Panc1 (cell line): Measurements from ENCODE around the gene EPHB2. TPM values are rescaled to one million over a fixed set of nuclear protein-coding genes. Genes with fewer than 3 reads are reported as not detected.

Source experiments
- ATAC-seq: fragments of 200-7000 bp; cut with Tn5 transposase; 2 replicates; pipeline ENCODE4 v1.9.1; 2020; ENCODE audit warnings: mild to moderate bottlenecking, moderate library complexity
- BruUV-seq: library from RNA; stranded (reverse); fragments of 400-500 nt; replicated peaks from 2 replicates; lab custom pipeline; 2021; lab: Mats Ljungman, UMichigan
- CTCF ChIA-PET: fragments of 300-600 bp; sonication (Branson Sonifier 250); formaldehyde crosslinking; loops from one replicate; lab custom pipeline; 2022; ENCODE audit warnings: antibody characterized with exemption; lab: Charles Lee
- POLR2A ChIA-PET: fragments of 300-600 bp; sonication (Branson Sonifier 250); formaldehyde crosslinking; loops from one replicate; lab custom pipeline; 2022; ENCODE audit warnings: antibody characterized with exemption; lab: Charles Lee
- DNase-seq: peaks from one replicate; pipeline ENCODE4 v3.0.0-alpha.2; 2010; ENCODE audit warnings: low read depth, low spot score
- H3K27ac ChIP-seq: 2 replicates; pipeline ENCODE4 v1.5.1; 2011; ENCODE audit warnings: mild to moderate bottlenecking, low read length, inconsistent platforms
- H3K27me3 ChIP-seq: fragments of 200-500 bp; sonication (Bioruptor generic); 2 replicates; pipeline ENCODE4 v1.6.0; 2014; ENCODE audit warnings: low read length, inconsistent platforms; ENCODE audit not compliant: control insufficient read depth, insufficient read depth
- H3K36me3 ChIP-seq: fragments of 200-500 bp; sonication (Bioruptor generic); 2 replicates; pipeline ENCODE4 v1.5.1; 2014; ENCODE audit warnings: inconsistent platforms, mild to moderate bottlenecking, low read length, moderate library complexity; ENCODE audit not compliant: control insufficient read depth, insufficient read depth
- H3K4me1 ChIP-seq: 2 replicates; pipeline ENCODE4 v1.5.1; 2011; ENCODE audit warnings: inconsistent platforms, mild to moderate bottlenecking, low read length, moderate library complexity; ENCODE audit not compliant: control insufficient read depth, insufficient read depth
- H3K4me3 ChIP-seq, 2 experiments: 2 replicates each; pipeline ENCODE4 v1.5.1; 2011 to 2012; ENCODE audit warnings: low read depth in 2 of 2, low read length in 2 of 2, mild to moderate bottlenecking in 2 of 2, inconsistent platforms in 1 of 2, moderate library complexity in 1 of 2
- H3K9me3 ChIP-seq: fragments of 200-500 bp; sonication (Bioruptor generic); 2 replicates; pipeline ENCODE4 v1.5.1; 2014; ENCODE audit warnings: low read depth, mild to moderate bottlenecking, inconsistent platforms, low read length, moderate library complexity; ENCODE audit not compliant: control insufficient read depth, insufficient read depth
- CTCF ChIP-seq: fragments of 450-650 bp; IDR thresholded peaks from 2 replicates; pipeline ENCODE4 v1.5.1; 2017; ENCODE audit warnings: mild to moderate bottlenecking
- POLR2AphosphoS5 ChIP-seq: IDR thresholded peaks from 2 replicates; pipeline ENCODE4 v1.6.1; 2012; ENCODE audit warnings: mild to moderate bottlenecking, low read depth, low read length, moderate library complexity
- REST ChIP-seq, 2 experiments: IDR thresholded peaks; 2 replicates each; pipeline ENCODE4 v1.6.1; 2011 to 2012; ENCODE audit warnings: low read depth in 2 of 2, control low read depth in 1 of 2, low read length in 1 of 2, mild to moderate bottlenecking in 1 of 2, moderate library complexity in 1 of 2; ENCODE audit not compliant: insufficient read depth in 1 of 2
- SIN3A ChIP-seq: IDR thresholded peaks from 2 replicates; pipeline ENCODE4 v1.6.1; 2012; ENCODE audit warnings: low read depth, mild to moderate bottlenecking, low read length, moderate library complexity, borderline replicate concordance; ENCODE audit not compliant: insufficient read depth
- TCF7L2 ChIP-seq: IDR thresholded peaks from 2 replicates; pipeline ENCODE4 v1.6.1; 2011; ENCODE audit warnings: mild to moderate bottlenecking, low read depth, low read length, inconsistent platforms
- in situ Hi-C: cut with HindIII; loops from 2 replicates; pipeline ENCODE4 v1.10.0; 2016; ENCODE audit warnings: low sequenced_read_pairs, low pct_unique_long_range_greater_than_20kb
- intact Hi-C: fragments of 100-400 bp; cut with micrococcal nuclease; formaldehyde crosslinking; loops from one replicate; pipeline ENCODE4 v1.10.0; 2022; ENCODE audit not compliant: unreplicated experiment
- total RNA-seq: library from RNA; stranded (reverse); gene quantifications from one replicate; pipeline ENCODE4 v1.2.1, GENCODE V29; 2021; ENCODE audit not compliant: unreplicated experiment

EPHB2 gene
- total RNA-seq, 1 experiment from 2014 or later: 29.0 TPM

DNA sequence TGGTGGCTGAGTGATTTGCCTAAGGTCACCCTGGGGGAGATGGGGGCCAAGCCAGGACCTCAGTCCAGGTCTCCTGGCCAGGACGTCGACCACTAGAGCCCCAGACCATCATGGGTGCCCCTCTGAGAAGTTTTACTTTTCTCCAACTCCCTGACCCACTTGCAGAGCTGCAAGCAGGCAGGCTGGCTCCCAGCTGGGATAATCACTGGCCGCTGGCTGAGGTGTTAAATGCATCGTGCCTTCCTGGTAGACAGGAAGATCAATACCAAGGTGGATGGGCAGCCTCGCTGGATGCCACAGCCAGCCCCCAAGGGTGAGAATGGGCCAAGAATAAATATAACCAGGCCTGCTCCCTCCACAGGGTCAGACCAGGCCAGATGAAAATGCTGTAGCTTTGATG, 106.2 kb downstream of the EPHB2 start:
- ChIA-PET CTCF (no interaction called here), POLR2A (no interaction called here)
- Histone ChIP-seq H3K4me3 (no peak overlapping the region), H3K4me1 (no peaks in the 10 kb centered on the region), H3K36me3 (no peaks in the 10 kb centered on the region), H3K27me3 (no peaks in the 10 kb centered on the region), H3K9me3 (no peaks in the 10 kb centered on the region), H3K27ac (no peak overlapping the region)
- no TSS peak for BruUV-seq
- in situ Hi-C loops: no loop called here
- no peak for DNase-seq
- TF ChIP-seq SIN3A: no peak
- ATAC-seq: no peak
- intact Hi-C loops: no loop called here

DNA sequence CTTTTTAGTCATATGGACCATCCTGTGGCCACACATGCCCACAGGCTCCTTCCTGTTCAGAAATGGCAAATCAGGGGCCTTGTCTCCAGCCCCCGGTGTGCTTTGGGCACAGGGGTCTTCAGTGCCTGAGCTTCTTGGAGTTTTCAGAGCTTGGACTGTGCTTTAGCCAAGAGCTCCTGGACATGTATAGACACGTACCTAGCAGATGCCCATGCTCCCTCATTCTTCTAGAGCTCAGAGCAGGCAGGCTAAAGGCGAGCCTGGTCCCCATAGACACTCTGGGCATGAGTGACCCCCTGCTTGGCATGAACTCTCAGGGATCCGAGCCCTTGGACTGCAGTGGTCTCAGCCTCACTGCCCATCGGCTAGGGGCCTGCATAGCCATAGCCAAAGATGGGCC, 106.8 kb downstream of the EPHB2 start:
- POLR2A ChIA-PET: no interaction called here
- H3K9me3 ChIP-seq: no peaks in the 10 kb centered on the region
- in situ Hi-C loops (no loop called here), intact Hi-C loops (no loop called here)
- no peaks in the 10 kb centered on the region for H3K4me1 ChIP-seq
- no peaks in the 10 kb centered on the region for H3K36me3 ChIP-seq
- CTCF ChIA-PET: no interaction called here
- DNase-seq: no peak
- H3K4me3 ChIP-seq: no peak overlapping the region
- no peak for ATAC-seq
- BruUV-seq: no TSS peak
- no peak overlapping the region for H3K27ac ChIP-seq
- TF ChIP-seq CTCF (no peak), SIN3A (no peak), REST (IDR thresholded peaks at IDR 0.05; ENCODE audit: insufficient read depth in 1 of 2, low read depth in 2 of 2, low read length in 1 of 2) (no peak), POLR2AphosphoS5 (no peak), TCF7L2 (no peak)
- no peaks in the 10 kb centered on the region for H3K27me3 ChIP-seq

- H3K4me1 ChIP-seq: no peaks in the 10 kb centered on the region
- no TSS peak for BruUV-seq
- H3K27me3 ChIP-seq: no peaks in the 10 kb centered on the region
- no peaks in the 10 kb centered on the region for H3K36me3 ChIP-seq
- ATAC-seq (no peak), DNase-seq (no peak)
- no peak overlapping the region for H3K27ac ChIP-seq
- intact Hi-C loops: no loop called here
- no peak overlapping the region for H3K4me3 ChIP-seq
- H3K9me3 ChIP-seq: no peaks in the 10 kb centered on the region
- CTCF ChIA-PET: interaction anchor here (0.6 kb wide), 1 partner anchor 44 kb away, joined by 3 read pairs; no protein-coding TSS in a partner anchor
- in situ Hi-C loops: no loop called here
- POLR2A ChIA-PET: no interaction called here
- TF ChIP-seq REST (IDR thresholded peaks at IDR 0.05; ENCODE audit: insufficient read depth in 1 of 2, low read depth in 2 of 2, low read length in 1 of 2) (no peak), CTCF (no peak), SIN3A (no peak), POLR2AphosphoS5 (no peak), TCF7L2 (no peak)
Measured at GRCh38 chr1:22818061-22818770, 107.6 kb downstream of the EPHB2 start.
